H54 (cell line): Measurements from ENCODE around the gene MTAP.

Source experiments
- DNase-seq: peaks from one replicate; pipeline ENCODE4 v3.0.0; 2011; ENCODE audit warnings: low spot score, mixed read lengths; ENCODE audit not compliant: insufficient read length
- FAIRE-seq: peaks from 3 replicates; lab custom pipeline; 2011; peaks lifted over from hg19 to GRCh38; lab: Jason Lieb, UNC
- POLR2A ChIP-seq: IDR thresholded peaks from 2 replicates; pipeline ENCODE4 v1.6.1; 2011; ENCODE audit warnings: low read depth, mild to moderate bottlenecking, low read length

Gene MTAP

DNA sequence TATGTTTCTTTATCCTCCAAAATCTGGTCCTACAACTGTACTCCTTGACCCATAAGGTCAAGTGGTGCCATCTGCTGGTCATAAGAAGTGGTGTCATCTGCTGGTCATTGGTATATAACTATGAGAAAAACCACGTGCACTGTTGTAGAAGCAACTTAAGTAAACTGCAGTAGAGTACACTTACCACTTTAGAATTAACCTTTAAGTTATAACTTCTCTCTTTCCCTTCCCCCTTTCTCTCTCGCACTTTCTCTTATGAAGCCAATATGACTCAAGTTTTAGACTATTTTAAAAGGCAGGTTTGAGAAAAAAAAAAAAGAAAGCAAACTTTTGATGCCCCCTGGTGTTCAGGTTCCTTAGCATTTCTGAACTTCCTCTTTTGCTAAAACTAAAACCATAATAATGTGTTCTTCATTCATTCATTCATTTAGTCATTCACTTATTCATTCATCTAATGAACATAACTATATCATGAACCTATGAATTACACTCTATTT lies 12.8 kb upstream of the MTAP start:
- no peak for TF ChIP-seq POLR2A
- FAIRE-seq (no peak), DNase-seq (no peak)

DNA sequence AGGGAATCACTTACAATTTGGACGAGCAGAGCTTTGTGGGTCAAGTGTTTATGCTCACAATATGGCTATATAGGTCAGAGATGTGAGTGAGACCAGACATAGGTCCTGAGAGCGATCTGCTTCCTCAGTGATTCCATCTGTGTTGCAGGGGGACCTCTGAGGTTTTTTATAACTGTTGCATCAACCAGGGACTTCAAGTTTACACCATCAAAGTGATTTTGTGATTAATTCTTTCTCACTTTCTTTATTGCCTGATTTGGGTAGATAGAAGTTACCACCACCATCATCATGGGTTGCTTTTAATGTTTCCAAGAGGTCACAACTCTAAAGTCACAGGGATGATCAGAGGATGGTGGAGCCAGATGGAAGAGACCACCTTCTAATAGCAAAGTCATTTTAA lies 7.0 kb upstream of the MTAP start:
- FAIRE-seq (no peak), DNase-seq (no peak)

DNA sequence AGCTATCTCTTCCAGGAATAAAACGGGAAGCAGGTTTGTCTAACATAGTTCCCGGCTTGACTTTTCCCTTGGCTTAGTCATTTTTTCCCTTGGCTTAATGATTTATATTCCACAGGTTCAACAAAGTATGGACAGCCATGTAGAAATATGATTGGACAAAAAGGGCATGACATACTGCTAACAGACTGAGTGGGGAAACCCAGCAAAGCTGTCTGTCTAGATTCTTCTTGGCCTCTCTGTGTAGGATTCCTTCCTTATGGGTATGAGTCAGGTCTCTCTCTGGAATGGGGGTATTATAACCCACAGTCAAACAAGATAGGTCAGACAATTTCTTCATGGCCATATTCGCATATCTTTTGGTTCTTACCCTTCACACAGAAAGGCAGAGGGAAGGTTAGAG lies 5.7 kb upstream of the MTAP start:
- no peak for TF ChIP-seq POLR2A
- DNase-seq, result no peak
- no peak for FAIRE-seq

More for the DNA sequence above, 7.0 kb upstream of the MTAP start:
- TF ChIP-seq POLR2A, result no peak

DNA sequence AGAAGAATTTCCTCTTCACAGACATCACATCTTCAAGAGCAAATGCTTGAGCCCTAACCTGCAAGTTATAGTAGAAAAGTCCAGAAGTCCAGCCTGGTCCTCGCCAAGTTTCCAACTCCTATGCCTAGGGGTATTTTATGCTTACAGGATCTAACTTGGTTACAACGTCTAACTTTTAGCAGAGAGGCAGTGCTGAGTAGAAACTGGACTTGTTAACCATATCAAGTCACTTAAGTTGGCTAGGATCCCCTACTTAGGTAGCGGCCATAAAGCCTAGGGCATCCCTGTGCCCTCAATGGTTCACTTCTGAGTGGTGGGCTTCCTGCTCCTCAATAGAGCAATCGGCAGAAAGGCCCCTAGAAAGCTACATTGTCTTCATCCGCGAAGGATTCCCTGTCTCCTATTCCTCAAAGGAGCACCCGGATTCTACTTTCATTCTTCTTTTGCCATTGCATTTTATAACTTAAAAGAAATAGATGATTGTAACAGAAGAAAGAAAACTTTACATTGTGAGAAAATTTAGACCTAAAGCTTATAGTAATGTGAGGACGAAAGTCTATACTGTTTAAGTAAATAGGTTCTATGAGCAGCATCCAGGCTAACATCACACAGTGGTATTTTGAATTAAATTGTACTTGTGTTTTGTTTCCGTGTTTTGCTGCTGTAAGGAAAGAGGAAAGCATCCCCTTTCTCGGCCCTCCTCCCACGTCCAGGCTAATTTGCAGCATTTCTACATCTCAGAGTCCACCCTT lies 1.3 kb upstream of the MTAP start:
- no peak for TF ChIP-seq POLR2A
- no peak for DNase-seq
- no peak for FAIRE-seq

DNA sequence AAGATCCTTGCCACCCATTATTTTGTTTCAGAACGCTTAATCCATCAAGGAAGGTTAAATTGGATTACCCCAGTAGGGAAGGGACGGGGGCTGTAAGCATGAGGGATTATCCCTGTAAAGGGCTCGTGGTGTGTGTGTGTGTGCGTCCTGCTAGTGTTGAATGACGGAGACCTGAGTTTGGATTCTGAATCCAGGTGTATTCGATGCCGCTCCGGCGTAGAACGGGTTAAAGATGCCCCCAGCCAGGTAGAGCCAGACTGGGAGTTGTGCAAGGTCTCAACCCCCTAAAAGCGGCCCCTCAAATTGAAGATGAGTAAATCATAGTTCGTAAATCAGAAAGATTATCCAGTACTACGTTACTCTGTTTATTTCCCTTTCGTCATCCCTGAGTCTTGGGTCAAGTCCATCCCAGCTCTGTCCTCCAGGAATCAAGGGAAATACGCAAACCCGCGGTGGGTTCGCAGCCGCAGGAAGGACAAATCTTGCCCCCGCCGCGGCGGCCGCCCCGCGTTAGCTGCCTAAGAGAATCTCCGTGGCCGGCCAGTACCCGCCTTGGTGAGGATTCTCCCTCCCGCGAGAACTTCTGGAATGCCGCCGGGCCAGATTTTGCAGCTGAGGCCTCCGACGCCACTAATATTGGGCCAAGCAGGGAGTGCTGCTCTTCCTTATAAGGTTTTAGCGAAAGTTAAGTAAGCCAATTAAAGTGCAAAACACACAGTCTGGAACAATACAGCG lies 586 bp upstream of the MTAP start:
- no peak for DNase-seq
- FAIRE-seq, result no peak
- TF ChIP-seq POLR2A, result no peak

DNA sequence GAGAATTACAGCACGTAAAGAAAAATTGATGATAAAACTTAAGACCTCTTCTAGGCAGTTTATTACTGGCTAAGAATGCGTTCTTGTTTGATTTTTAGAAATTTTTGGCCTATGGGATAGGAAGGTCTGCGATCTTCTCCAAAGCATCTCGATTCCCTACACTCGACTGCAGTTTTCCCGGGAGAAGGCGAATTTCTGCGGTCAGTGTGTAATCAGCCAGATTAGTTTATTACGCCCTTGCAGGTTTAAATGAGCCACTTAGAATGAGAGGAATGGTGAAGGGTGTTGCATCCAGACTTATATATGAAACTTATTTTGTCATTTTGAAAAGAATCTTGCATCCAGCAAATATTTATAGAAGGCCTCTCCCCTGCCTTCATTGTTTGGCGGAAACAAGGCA lies 1.2 kb downstream of the MTAP start:
- no peak for DNase-seq
- no peak for TF ChIP-seq POLR2A
- no peak for FAIRE-seq

DNA sequence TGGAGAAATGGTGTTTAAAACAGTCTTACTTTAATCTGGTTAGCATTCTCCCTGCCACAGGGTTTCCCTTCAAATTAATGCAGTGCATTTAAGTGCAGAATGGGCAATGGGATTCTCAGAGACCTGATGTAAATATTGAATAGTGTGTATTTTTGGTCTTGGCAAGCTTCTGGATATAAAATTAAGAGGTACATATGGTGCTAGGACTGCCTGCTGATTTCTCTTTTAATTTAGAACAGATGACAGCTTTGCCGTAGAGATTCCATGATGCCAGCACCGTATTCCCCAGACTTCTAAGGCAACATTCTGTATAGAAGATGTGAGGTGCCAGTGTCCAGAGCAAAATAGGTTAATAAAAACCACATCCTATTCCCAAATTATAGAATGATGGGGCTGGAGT lies 1.9 kb downstream of the MTAP start:
- no peak for TF ChIP-seq POLR2A
- FAIRE-seq (no peak), DNase-seq (no peak)

DNA sequence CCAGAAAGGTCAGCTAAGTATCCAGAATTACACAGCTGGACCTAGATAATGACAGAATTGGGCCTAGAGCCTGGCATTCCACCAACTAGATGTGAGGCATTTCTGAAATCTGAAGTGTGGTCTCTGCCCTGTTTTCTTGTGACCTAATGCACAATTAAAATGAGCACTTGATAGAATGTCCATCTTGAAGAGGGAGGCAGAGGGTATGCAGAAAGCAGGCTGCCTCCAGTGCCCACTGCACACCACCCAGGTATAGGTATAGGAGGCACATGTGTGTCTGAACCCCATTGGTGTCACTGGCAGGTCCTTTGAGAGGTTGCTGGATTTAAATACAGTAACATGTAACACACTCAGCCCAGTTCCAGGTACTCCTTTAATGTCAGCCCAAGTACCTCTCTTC lies 2.4 kb downstream of the MTAP start:
- FAIRE-seq, result no peak
- TF ChIP-seq POLR2A, result no peak

DNA sequence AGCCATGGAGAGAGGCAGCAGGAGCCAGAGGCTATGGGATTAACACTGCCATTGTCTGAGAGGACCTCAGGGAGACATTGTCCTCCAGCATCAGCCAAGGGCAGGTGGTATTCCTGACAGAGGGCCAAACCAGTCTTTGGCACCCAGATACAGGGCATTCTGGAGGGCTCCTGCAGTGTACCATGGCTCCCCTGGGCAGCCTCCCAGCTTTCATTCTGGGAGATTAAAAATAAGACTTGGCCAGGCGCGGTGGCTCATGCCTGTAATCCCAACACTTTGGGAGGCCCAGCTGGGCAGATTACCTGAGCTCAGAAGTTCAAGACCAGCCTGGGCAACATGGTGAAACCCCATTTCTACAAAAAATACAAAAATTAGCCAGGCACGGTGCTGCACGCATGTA lies 4.2 kb downstream of the MTAP start:
- no peak for TF ChIP-seq POLR2A
- FAIRE-seq, result no peak
- DNase-seq, result no peak

More for the DNA sequence above, 2.4 kb downstream of the MTAP start:
- no peak for DNase-seq

DNA sequence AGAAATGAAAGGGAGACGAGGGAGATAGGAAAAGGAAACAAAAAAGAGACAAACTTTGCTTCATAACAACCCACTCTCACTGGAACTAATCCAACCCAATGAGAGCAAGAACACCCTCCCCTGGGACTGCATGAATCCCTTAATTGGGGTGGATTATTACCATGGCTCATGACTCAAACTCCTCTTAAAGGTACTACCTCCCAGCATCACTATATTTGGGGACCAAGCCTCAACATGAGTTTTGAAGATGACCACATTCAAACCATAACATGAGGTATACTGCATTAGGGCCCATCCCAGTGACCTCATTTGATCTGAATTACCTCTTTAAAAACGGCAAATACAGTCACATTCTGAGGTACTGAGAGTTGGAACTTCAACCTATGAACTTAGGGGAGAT lies 8.0 kb downstream of the MTAP start:
- FAIRE-seq (no peak), DNase-seq (no peak)
- TF ChIP-seq POLR2A, result no peak

DNA sequence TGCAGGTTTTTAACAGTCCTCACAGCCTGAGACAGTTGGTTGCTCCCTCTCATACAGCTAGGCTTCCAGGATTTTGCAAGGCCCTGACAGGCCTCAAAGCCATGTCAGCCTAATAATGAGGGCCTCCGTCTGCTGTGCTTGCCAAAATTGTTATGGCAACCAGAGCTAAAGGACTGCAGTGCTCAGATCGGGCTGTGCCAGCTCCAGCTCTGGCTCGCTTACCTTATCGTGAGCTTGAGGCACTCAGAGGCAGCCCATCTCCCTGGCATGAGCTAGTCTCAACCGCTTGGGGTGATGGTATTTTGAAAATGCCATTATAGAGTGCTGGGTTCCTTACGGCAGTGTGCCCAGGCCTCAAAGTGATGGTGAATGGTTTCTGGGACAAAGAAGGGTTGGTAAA lies 8.4 kb downstream of the MTAP start:
- FAIRE-seq (no peak), DNase-seq (no peak)
- TF ChIP-seq POLR2A, result no peak

DNA sequence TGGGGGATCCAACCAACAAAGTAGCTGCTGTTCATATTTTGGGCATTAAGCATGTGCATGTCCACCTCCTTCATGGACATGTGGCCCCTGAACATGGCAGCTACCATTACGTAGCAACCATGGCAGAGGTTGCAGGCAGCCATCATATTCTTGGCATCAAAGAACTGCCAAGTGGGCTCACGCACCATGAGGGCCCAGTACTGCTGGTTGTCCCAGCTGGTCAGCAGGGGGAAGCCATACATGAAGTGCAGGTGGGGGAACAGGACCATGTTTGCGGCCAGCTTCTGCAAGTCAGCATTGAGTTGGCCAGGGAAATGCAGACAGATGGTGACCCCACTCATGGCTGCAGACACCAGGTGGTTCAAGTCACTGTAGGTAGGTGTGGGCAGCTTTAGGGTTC lies 9.5 kb downstream of the MTAP start:
- FAIRE-seq (no peak), DNase-seq (no peak)
- no peak for TF ChIP-seq POLR2A

DNA sequence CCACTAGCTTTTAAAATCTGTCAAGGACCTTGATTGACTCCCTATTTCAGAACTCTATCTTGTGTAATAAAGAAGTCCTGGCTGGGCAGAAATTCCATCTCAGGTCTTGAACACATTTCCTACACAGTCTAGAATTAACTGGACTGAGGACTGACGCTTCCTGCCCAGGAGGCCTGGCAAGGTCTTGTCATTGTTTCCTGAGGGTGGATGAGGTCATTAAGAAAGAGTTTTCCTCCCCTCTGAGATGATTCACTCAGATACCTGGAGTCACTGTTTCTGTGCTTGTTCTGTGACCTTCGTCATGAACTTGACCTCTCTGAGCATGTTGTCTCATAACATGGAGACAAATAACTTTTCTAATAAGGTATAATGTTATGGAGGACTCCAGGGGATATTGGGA lies 10.0 kb downstream of the MTAP start:
- FAIRE-seq, result no peak

DNA sequence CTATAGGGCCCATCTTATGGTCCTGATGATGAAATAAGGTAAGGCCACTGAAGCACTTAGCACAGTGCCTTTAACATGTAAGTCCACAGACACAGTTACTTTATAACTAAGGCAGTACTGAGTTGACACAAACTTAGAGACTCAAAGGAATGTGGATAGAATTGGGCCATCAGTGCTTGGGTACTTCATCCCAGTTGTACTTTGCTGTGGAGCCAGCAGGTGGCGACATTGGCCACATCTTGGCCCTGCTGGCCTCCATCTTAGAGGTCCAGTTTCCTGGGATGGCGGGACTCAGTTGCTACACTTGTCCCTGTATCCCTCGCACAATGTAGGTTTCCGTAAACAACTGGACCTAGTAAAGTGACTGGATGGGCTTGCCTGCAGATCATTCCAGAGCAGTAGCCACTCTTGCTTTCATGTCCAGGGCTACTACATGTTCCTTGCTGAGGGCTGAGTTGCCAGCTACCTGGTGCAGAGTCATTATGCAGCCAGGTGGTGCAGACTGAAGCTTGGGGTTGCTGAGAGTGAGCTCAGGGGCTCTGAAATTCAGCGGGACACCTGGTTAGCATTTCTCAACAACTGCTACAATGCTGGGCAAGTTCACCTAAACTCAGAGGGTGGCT lies 10.6 kb downstream of the MTAP start:
- FAIRE-seq (no peak), DNase-seq (no peak)
- no peak for TF ChIP-seq POLR2A

More for the DNA sequence above, 10.0 kb downstream of the MTAP start:
- no peak for TF ChIP-seq POLR2A
- no peak for DNase-seq
